Measurements from ENCODE around the gene CEP250. TPM values are rescaled to one million over a fixed set of nuclear protein-coding genes. Genes with fewer than 3 reads are reported as not detected.

Gene CEP250
- total and polyA plus RNA-seq, 9 donors: 11.7 to 44.2 (median 25.8) TPM

DNA sequence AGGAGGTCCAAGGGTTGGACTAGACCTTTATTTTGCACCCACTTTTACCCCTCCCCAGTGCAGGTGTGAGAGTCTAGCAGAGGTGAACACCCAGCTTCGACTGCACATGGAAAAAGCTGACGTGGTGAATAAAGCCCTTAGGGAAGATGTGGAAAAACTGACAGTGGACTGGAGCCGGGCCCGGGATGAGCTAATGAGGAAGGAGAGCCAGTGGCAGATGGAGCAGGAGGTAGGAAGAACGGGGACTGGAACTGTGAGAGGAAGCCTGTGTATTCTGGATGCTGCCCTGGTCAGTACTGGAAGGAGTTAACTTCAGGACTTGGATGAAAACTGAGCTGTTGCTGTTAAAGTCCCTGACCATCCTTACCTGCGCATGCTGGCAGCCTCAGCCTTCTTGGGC, 10.6 kb downstream of the CEP250 start:
- Histone ChIP-seq H3K27ac (no peak overlapping the region), H3K36me3 (no peaks in the 10 kb centered on the region), H3K4me3 (no peak overlapping the region), H3K27me3 (no peaks in the 10 kb centered on the region), H3K4me1 (ENCODE audit: insufficient read depth) (peaks cover 4% of the 10 kb centered on the region), H3K9me3 (no peaks in the 10 kb centered on the region)
- intact Hi-C loops (cut with DNase I): loop anchor here in 1 of 4 donors (10.0 kb wide), 1 partner anchor 419 kb away; no protein-coding TSS in a partner anchor
- 68 to 85% (median 81%) methylated on average over 6 of the region's 6 CpGs for WGBS, 3 donors
- no peak for DNase-seq
- TF ChIP-seq POLR2A (IDR thresholded peaks at IDR 0.05) (no peak), EP300 (IDR thresholded peaks at IDR 0.05) (no peak)
- TF ChIP-seq, protein P1, sequence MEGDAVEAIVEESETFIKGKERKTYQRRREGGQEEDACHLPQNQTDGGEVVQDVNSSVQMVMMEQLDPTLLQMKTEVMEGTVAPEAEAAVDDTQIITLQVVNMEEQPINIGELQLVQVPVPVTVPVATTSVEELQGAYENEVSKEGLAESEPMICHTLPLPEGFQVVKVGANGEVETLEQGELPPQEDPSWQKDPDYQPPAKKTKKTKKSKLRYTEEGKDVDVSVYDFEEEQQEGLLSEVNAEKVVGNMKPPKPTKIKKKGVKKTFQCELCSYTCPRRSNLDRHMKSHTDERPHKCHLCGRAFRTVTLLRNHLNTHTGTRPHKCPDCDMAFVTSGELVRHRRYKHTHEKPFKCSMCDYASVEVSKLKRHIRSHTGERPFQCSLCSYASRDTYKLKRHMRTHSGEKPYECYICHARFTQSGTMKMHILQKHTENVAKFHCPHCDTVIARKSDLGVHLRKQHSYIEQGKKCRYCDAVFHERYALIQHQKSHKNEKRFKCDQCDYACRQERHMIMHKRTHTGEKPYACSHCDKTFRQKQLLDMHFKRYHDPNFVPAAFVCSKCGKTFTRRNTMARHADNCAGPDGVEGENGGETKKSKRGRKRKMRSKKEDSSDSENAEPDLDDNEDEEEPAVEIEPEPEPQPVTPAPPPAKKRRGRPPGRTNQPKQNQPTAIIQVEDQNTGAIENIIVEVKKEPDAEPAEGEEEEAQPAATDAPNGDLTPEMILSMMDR (IDR thresholded peaks at IDR 0.05): no peak

DNA sequence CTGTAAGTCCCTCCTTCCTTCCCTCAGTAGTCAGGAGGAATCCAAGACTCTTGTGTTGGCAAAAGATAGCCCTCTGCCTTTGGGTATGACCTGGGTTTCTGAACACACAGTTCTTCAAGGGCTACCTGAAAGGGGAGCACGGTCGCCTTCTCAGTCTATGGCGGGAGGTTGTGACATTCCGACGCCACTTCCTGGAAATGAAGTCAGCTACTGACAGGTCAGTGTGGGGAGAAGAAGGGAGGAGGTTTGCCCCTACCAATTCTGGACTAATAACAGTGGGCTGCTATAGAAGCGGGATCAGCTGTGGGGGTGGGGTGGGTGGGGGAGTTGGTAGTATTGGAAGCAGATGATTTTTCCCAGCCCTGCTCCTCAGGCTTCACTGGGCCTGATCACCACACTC, 11.5 kb downstream of the CEP250 start:
- Histone ChIP-seq H3K4me1 (ENCODE audit: insufficient read depth) (peaks cover 4% of the 10 kb centered on the region), H3K36me3 (no peaks in the 10 kb centered on the region), H3K4me3 (no peak overlapping the region), H3K27me3 (no peaks in the 10 kb centered on the region), H3K27ac (peak overlapping the region in 1 of 2 donors; percentile 13), H3K9me3 (no peaks in the 10 kb centered on the region)
- intact Hi-C loops (cut with DNase I): loop anchor here in 1 of 4 donors (10.0 kb wide), 1 partner anchor 418 kb away; no protein-coding TSS in a partner anchor
- WGBS, 3 donors: 85 to 88% (median 87%) methylated on average over 6 of the region's 6 CpGs
- TF ChIP-seq POLR2A (IDR thresholded peaks at IDR 0.05): no peak
- TF ChIP-seq, protein P1 (IDR thresholded peaks at IDR 0.05): no peak
- TF ChIP-seq EP300 (IDR thresholded peaks at IDR 0.05): no peak
- no peak for DNase-seq

DNA sequence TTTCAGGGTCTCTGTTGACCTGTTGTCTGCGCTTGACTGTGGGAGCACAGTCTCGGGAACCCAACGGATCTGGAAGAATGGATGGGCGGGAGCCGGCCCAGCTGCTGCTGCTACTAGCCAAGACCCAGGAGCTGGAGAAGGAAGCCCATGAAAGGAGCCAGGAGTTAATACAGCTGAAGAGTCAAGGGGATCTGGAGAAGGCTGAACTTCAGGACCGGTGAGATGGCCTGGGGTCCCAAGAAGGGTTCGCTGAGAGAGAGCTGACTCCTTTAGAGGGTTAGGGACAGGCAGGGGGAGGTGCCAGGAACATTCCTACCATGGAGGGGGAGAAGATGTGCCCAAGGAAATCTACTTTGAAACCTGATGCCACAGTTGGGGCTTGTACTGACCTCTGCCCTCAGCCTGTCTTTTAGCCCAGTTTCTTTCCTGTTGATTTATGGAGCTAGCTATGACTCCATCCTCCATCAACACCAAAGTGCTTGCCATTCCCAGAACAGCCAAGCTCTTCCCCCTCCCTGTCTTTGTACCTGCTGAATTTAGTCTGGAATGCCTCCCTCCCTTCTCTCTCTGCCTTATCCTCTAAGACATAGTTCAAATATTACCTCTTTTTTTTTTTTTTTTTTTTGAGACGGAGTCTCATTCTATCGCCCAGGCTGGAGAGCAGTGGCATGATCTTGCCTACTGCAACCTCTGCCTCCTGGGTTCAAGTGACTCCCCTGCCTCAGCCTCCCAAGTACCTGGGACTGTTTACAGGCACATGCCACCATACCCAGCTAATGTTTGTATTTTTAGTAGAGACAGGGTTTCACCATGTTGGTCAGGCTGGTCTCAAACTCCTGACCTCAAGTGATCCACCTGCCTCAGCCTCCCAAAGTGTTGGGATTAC, 12.2 kb downstream of the CEP250 start:
- 12 to 33% (median 20%) methylated on average over 9 of the region's 9 CpGs for WGBS, 3 donors
- no peaks in the 10 kb centered on the region for H3K27me3 ChIP-seq
- no peaks in the 10 kb centered on the region for H3K36me3 ChIP-seq
- H3K4me3 ChIP-seq: no peak overlapping the region
- H3K27ac ChIP-seq: peak overlapping the region in 1 of 2 donors; percentile 38
- peak; percentile 44 to 74 (median 62) for DNase-seq
- TF ChIP-seq, protein P1 (IDR thresholded peaks at IDR 0.05): no peak
- TF ChIP-seq EP300 (IDR thresholded peaks at IDR 0.05) (peak; percentile 6), POLR2A (IDR thresholded peaks at IDR 0.05) (no peak)
- H3K4me1 ChIP-seq (ENCODE audit: insufficient read depth): peaks cover 4% of the 10 kb centered on the region
- no peaks in the 10 kb centered on the region for H3K9me3 ChIP-seq
- intact Hi-C loops (cut with DNase I): loop anchor here in 1 of 4 donors (10.0 kb wide), 1 partner anchor 417 kb away; no protein-coding TSS in a partner anchor

DNA sequence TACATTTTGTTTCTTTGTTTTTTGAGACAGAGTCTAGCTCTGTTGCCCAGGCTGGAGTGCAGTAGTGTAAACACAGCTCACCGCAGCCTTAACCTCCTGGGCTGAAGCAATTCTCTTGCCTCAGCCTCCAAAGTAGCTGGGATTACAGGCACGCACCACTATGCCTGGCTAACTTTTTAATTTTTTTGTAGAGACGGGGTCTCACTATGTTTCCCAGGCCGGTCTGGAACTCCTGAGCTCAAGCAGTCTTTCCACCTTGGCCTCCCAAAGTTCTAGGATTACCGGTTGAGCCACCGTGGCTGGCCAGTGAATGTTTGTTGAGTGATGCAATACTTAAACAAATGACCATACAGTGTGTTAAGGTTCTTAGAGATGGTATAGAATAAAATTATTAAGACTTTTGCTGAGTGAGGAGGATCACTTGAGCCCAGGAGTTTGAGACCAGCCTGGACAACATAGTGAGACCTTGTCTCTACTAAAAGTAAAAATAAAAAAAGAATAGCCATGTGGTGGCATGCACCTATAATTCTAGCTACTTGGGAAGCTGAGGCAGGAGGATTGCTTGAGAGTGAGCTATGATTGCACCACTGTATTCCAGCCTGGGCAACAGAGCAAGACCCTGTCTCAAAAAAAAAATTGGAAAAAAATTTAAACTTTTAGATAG, 13.4 kb downstream of the CEP250 start:
- peaks cover 4% of the 10 kb centered on the region for H3K4me1 ChIP-seq (ENCODE audit: insufficient read depth)
- H3K27ac ChIP-seq: no peak overlapping the region
- H3K4me3 ChIP-seq: no peak overlapping the region
- intact Hi-C loops (cut with DNase I): loop anchor here in 1 of 4 donors (10.0 kb wide), 1 partner anchor 416 kb away; no protein-coding TSS in a partner anchor
- TF ChIP-seq EP300 (IDR thresholded peaks at IDR 0.05) (no peak), POLR2A (IDR thresholded peaks at IDR 0.05) (no peak)
- TF ChIP-seq, protein P1 (IDR thresholded peaks at IDR 0.05): no peak
- no peaks in the 10 kb centered on the region for H3K9me3 ChIP-seq
- H3K27me3 ChIP-seq: no peaks in the 10 kb centered on the region
- WGBS, 3 donors: 75 to 78% (median 76%) methylated on average over 6 of the region's 6 CpGs
- H3K36me3 ChIP-seq: no peaks in the 10 kb centered on the region
- no peak for DNase-seq
